ENCODE results near the gene ULK3.

The ULK3 gene

DNA sequence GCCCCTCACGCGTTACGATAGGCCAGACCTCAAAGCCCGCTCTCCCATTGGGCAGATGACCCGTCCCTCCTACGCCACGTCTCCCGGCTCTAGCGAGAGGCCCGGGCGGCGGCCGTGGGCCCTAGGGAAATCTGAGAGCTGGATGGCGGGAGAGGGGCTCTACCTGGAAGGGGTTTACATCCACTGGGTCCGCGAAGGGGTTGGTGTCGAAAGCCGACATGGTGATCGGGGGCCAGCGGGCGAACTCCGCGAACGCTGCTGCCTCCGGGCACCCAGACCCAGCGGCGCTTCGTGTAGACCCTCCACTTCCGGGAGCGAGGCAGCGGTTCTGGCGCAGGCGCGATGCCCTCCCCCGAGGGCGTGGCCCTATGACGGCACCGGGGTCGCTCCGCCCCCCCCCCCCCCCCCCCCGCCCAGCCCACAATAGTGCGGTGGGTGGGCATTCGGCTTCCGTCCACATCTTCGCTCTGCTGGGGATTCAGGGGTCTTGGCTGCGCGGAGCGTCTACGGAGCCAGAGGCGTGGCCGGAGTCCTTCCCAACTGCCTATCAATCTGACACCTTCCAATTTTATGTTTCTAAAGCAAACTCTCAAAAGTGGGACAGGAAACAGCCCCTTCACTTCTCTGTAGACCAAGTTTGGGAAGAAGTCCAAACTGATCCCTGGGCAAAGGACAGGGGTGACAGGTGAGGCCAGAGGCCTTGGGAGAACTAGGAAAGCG is 30.2 kb upstream of the ULK3 start, which contains the start of gene SCAMP2:
Gene SCAMP2, minus strand, starts transcription at position 330 of the 720 bp plus-strand sequence. Its CDS starts 110 bp downstream, at position 220.
- H3K4me3 ChIP-seq (replicated peaks; ENCODE audit: insufficient read depth, low read length): peak within 1 kb of the TSS; percentile 84
- no peaks in the 10 kb centered on the region for H3K27me3 ChIP-seq (ENCODE audit: insufficient read depth, poor library complexity, severe bottlenecking)
- no peak for TF ChIP-seq GABPA (IDR thresholded peaks at IDR 0.05; ENCODE audit: low read depth)
- no peak for TF ChIP-seq REST (IDR thresholded peaks at IDR 0.05; ENCODE audit: insufficient replicate concordance, low read depth)
- TF ChIP-seq POLR2AphosphoS5 (IDR thresholded peaks at IDR 0.05; ENCODE audit: low read depth): peak; percentile 91
- peak within 1 kb of the TSS; percentile 95 for H3K27ac ChIP-seq (replicated peaks)
- DNase-seq (ENCODE audit: low read depth in 1 of 2, low spot score in 1 of 2): peak; percentile 89 to 96

GRCh38 chr15:74872702-74873035 is 29.7 kb upstream of the ULK3 start:
- Histone ChIP-seq H3K27me3 (ENCODE audit: insufficient read depth, poor library complexity, severe bottlenecking) (no peaks in the 10 kb centered on the region), H3K27ac (replicated peaks) (peak overlapping the region; percentile 95), H3K4me3 (replicated peaks; ENCODE audit: insufficient read depth, low read length) (peak overlapping the region; percentile 84)
- DNase-seq (ENCODE audit: low read depth in 1 of 2, low spot score in 1 of 2): no peak
- TF ChIP-seq GABPA (IDR thresholded peaks at IDR 0.05; ENCODE audit: low read depth) (no peak), SPI1 (IDR thresholded peaks at IDR 0.05; ENCODE audit: borderline replicate concordance, low read depth) (no peak), REST (IDR thresholded peaks at IDR 0.05; ENCODE audit: insufficient replicate concordance, low read depth) (no peak), POLR2AphosphoS5 (IDR thresholded peaks at IDR 0.05; ENCODE audit: low read depth) (no peak)
- TF ChIP-seq, protein P1, sequence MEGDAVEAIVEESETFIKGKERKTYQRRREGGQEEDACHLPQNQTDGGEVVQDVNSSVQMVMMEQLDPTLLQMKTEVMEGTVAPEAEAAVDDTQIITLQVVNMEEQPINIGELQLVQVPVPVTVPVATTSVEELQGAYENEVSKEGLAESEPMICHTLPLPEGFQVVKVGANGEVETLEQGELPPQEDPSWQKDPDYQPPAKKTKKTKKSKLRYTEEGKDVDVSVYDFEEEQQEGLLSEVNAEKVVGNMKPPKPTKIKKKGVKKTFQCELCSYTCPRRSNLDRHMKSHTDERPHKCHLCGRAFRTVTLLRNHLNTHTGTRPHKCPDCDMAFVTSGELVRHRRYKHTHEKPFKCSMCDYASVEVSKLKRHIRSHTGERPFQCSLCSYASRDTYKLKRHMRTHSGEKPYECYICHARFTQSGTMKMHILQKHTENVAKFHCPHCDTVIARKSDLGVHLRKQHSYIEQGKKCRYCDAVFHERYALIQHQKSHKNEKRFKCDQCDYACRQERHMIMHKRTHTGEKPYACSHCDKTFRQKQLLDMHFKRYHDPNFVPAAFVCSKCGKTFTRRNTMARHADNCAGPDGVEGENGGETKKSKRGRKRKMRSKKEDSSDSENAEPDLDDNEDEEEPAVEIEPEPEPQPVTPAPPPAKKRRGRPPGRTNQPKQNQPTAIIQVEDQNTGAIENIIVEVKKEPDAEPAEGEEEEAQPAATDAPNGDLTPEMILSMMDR (IDR thresholded peaks at IDR 0.05; ENCODE audit: insufficient read depth, low read length): no peak

DNA sequence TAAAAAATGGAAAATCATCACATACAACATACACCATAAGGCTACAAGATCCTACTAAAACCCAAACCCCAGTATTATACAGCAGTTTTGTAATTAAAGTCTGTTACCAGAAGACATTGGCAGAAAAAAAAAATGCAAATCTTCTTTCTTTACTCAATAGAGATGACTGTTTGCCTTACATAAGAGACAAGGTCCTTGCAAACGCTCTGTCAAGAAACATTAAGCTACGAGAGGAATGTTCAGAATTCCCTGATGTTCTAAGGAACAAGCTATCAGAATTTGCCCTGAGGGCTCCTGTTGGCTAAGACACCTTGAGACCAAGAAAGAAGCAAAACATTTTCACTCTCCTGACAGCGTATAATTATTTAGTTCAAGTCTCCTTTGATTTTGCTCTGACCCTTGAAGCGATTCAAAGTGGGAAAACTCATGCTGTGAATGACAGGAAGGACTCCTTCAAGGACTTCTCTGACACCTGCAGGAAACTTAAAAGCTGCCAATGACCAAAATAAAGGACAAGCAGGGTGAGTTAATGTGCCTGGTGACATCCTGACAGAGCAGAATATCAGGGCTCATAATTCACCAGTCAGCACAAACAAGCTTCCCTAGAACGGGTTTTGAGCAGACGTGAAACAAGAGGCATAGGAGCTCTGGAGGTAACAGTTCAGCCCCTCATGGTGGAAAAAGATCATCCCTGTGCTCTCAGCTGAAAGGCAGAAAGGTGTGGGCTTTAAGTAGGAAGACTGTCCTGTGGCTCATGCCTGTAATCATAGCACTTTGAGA is 27.7 kb upstream of the ULK3 start:
- no peak for DNase-seq (ENCODE audit: low read depth in 1 of 2, low spot score in 1 of 2)
- Histone ChIP-seq H3K27ac (replicated peaks) (peak overlapping the region; percentile 95), H3K27me3 (ENCODE audit: insufficient read depth, poor library complexity, severe bottlenecking) (no peaks in the 10 kb centered on the region), H3K4me3 (replicated peaks; ENCODE audit: insufficient read depth, low read length) (peak overlapping the region; percentile 9; the same call in 1 of the 2 replicates)
- TF ChIP-seq REST (IDR thresholded peaks at IDR 0.05; ENCODE audit: insufficient replicate concordance, low read depth) (no peak), SPI1 (IDR thresholded peaks at IDR 0.05; ENCODE audit: borderline replicate concordance, low read depth) (no peak), POLR2AphosphoS5 (IDR thresholded peaks at IDR 0.05; ENCODE audit: low read depth) (no peak), GABPA (IDR thresholded peaks at IDR 0.05; ENCODE audit: low read depth) (no peak)
- TF ChIP-seq, protein P1 (IDR thresholded peaks at IDR 0.05; ENCODE audit: insufficient read depth, low read length): no peak
